Measurements from ENCODE around the gene NR2F2. TPM values are rescaled to one million over a fixed set of nuclear protein-coding genes. Genes with fewer than 3 reads are reported as not detected.

Gene NR2F2
- total RNA-seq, 1 donor from 2014 or later = 19.1 TPM

DNA sequence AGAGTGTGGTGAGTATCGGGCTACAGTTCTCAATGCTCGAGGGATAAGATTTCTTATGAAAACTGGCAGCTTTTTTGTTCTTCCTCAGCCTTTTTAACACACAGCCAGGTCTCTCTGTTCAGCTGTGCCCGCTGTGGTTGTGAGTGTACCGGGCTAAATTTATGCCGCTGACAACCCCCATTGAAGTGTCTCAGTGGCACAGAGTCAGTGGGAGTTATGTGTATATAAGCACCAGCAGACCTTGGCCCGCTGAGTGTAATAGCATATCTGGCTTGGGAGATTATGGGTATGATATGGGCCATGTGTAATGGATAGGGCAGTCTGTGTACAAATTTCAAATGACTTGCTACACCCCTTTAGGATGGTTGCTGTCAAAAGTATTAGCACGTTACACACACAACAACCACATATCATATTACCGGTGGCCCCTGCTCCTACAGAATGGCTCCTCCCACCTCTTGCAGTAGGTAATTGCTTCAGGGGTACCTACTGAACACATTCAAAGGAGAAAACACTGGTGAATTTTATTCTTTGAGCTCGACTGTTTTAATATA lies 26.9 kb upstream of the NR2F2 start:
- TF ChIP-seq CTCF (IDR thresholded peaks at IDR 0.05; ENCODE audit: insufficient read depth, low read length, poor library complexity, severe bottlenecking) = no peak
- H3K4me3 ChIP-seq (ENCODE audit: low read depth, low read length) = no peak overlapping the region

GRCh38 chr15:96304839-96305238 lies 25.7 kb upstream of the NR2F2 start:
- Histone ChIP-seq H3K36me3 (ENCODE audit: control insufficient read depth, insufficient read depth, low read length) (no peaks in the 10 kb centered on the region), H3K27me3 (ENCODE audit: control insufficient read depth, insufficient read depth, low read length) (no peaks in the 10 kb centered on the region), H3K4me3 (ENCODE audit: low read depth, low read length) (no peak overlapping the region)
- no peak for DNase-seq (ENCODE audit: low read depth)
- no peak for TF ChIP-seq CTCF (IDR thresholded peaks at IDR 0.05; ENCODE audit: insufficient read depth, low read length, poor library complexity, severe bottlenecking)

More for the DNA sequence above, 26.9 kb upstream of the NR2F2 start:
- Histone ChIP-seq H3K36me3 (ENCODE audit: control insufficient read depth, insufficient read depth, low read length) (no peaks in the 10 kb centered on the region), H3K27me3 (ENCODE audit: control insufficient read depth, insufficient read depth, low read length) (no peaks in the 10 kb centered on the region)
- DNase-seq (ENCODE audit: low read depth) = no peak

- no peak overlapping the region for H3K4me3 ChIP-seq (ENCODE audit: low read depth, low read length)
- H3K27me3 ChIP-seq (ENCODE audit: control insufficient read depth, insufficient read depth, low read length) = no peaks in the 10 kb centered on the region
- no peak for TF ChIP-seq CTCF (IDR thresholded peaks at IDR 0.05; ENCODE audit: insufficient read depth, low read length, poor library complexity, severe bottlenecking)
- no peak for DNase-seq (ENCODE audit: low read depth)
- H3K36me3 ChIP-seq (ENCODE audit: control insufficient read depth, insufficient read depth, low read length) = no peaks in the 10 kb centered on the region
These were observed 24.2 kb upstream of the NR2F2 start for GRCh38 chr15:96306321-96306720.

DNA sequence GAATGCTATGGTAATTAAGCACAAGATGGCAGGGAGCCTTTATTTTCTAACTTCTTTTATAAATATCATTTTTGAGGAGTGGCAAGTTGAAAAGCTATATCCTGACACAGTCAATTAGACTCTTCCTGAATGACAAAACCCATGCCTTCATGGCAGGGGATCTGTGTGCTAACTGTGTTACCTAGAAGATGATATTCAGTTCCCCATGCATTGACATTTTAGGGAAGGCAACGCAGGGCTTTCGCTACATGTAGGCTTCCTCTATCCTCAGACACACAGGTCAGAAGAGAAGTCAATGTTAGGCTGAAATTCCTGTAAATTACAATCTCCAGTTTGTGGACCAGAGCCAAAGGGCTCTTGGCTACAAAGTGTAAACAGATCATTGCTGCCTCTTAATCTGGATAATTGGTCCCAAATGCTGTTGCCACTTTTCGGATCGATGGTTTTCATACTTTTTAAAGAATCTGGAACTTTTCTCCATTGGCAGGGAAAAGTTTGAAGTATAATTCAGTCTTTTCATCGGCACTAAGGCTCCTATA lies 22.6 kb upstream of the NR2F2 start:
- TF ChIP-seq CTCF (IDR thresholded peaks at IDR 0.05; ENCODE audit: insufficient read depth, low read length, poor library complexity, severe bottlenecking) = no peak
- H3K27me3 ChIP-seq (ENCODE audit: control insufficient read depth, insufficient read depth, low read length) = no peaks in the 10 kb centered on the region
- H3K36me3 ChIP-seq (ENCODE audit: control insufficient read depth, insufficient read depth, low read length) = no peaks in the 10 kb centered on the region
- DNase-seq (ENCODE audit: low read depth) = no peak
- no peak overlapping the region for H3K4me3 ChIP-seq (ENCODE audit: low read depth, low read length)

DNA sequence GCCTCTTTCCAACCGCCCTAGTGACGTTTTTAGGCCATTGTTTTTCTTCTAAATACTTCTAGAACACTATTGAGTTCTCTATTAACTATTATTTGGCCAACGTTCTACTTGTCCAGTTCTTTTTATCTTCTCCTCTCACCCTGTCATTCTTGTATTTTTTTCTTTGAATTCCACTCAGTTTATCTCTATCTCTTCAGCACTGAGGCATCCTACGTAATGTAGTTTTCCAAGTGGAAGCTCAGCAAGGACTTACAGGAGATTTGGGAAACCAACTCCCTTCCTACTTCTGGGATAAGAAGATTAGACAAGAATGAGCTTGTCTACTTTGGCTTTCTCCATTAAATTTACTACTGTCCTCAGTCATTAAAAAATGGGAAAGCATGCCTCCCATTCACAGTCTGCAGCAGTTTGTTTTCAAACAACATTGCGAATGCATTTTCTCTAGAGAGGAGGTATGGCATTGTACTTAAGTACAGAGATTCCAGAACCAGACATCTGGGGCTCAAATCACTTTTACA lies 21.3 kb upstream of the NR2F2 start:
- Histone ChIP-seq H3K27me3 (ENCODE audit: control insufficient read depth, insufficient read depth, low read length) (no peaks in the 10 kb centered on the region), H3K36me3 (ENCODE audit: control insufficient read depth, insufficient read depth, low read length) (no peaks in the 10 kb centered on the region), H3K4me3 (ENCODE audit: low read depth, low read length) (no peak overlapping the region)
- no peak for TF ChIP-seq CTCF (IDR thresholded peaks at IDR 0.05; ENCODE audit: insufficient read depth, low read length, poor library complexity, severe bottlenecking)
- no peak for DNase-seq (ENCODE audit: low read depth)
